H1 (cell line): ENCODE data around the gene MKX. TPM values are rescaled to one million over a fixed set of nuclear protein-coding genes. Genes with fewer than 3 reads are reported as not detected.

Experiments used
- CTCF ChIA-PET: fragments of 300-600 bp; sonication (Branson Sonifier 250); formaldehyde crosslinking; loops from one replicate; lab custom pipeline; 2021; ENCODE audit not compliant: partially characterized antibody; lab: Charles Lee
- POLR2A ChIA-PET: fragments of 300-600 bp; sonication (Branson Sonifier 250); formaldehyde crosslinking; loops from one replicate; lab custom pipeline; 2021; ENCODE audit warnings: inconsistent platforms; ENCODE audit not compliant: partially characterized antibody; lab: Charles Lee
- DNase-seq, 2 experiments: peaks; one replicate each; pipeline versions ENCODE4 v3.0.0 to v3.0.0-alpha.2; 2010 to 2022; ENCODE audit warnings: low spot score in 2 of 2, low read depth in 1 of 2, mixed read lengths in 1 of 2
- FAIRE-seq: peaks from 2 replicates; lab custom pipeline; 2011; peaks lifted over from hg19 to GRCh38; lab: Jason Lieb, UNC
- H2AFZ ChIP-seq: 2 replicates; pipeline ENCODE4 v1.8.1; 2012; ENCODE audit warnings: low read length, inconsistent platforms
- H2AK5ac ChIP-seq: 2 replicates; pipeline ENCODE4 v1.6.1; 2013; ENCODE audit warnings: low read depth, low read length
- H2BK120ac ChIP-seq: replicated peaks from 2 replicates; pipeline ENCODE3; 2013; ENCODE audit warnings: low read depth, low read length, inconsistent platforms
- H2BK12ac ChIP-seq: 2 replicates; pipeline ENCODE4 v1.6.1; 2013; ENCODE audit warnings: low read depth, low read length
- H2BK15ac ChIP-seq: 2 replicates; pipeline ENCODE4 v1.6.1; 2013; ENCODE audit warnings: low read length
- H2BK20ac ChIP-seq: 2 replicates; pipeline ENCODE4 v1.6.1; 2013; ENCODE audit warnings: low read length
- H2BK5ac ChIP-seq: 2 replicates; pipeline ENCODE4 v1.6.1; 2013; ENCODE audit warnings: low read depth, low read length
- H3K14ac ChIP-seq: 2 replicates; pipeline ENCODE4 v1.6.1; 2013; ENCODE audit warnings: inconsistent platforms; ENCODE audit not compliant: insufficient read length
- H3K18ac ChIP-seq: 2 replicates; pipeline ENCODE4 v1.6.1; 2013; ENCODE audit warnings: low read length; ENCODE audit errors: extremely low read depth
- H3K23ac ChIP-seq: 2 replicates; pipeline ENCODE4 v1.6.1; 2013; ENCODE audit warnings: inconsistent platforms; ENCODE audit not compliant: insufficient read length
- H3K23me2 ChIP-seq: 2 replicates; pipeline ENCODE4 v1.6.1; 2013; ENCODE audit warnings: low read depth, low read length
- H3K27ac ChIP-seq: 2 replicates; pipeline ENCODE4 v1.6.1; 2011; ENCODE audit warnings: low read depth, low read length, inconsistent platforms
- H3K27me3 ChIP-seq, 4 experiments: replicated peaks in 1 of 4; 1 replicate in 1 of 4; 2 replicates in 3 of 4; pipeline versions ENCODE4 v1.6.1 to v1.8.1; 2011 to 2013; ENCODE audit warnings: low read length in 3 of 4, mild to moderate bottlenecking in 3 of 4, inconsistent platforms in 2 of 4, mixed read lengths in 2 of 4, moderate library complexity in 1 of 4; ENCODE audit not compliant: control insufficient read depth in 3 of 4, insufficient read depth in 3 of 4; ENCODE audit errors: extremely low read depth in 1 of 4
- H3K36me3 ChIP-seq, 4 experiments: 2 replicates each; pipeline versions ENCODE4 v1.6.1 to v1.8.1; 2011 to 2013; ENCODE audit warnings: mild to moderate bottlenecking in 4 of 4, low read length in 3 of 4, moderate library complexity in 2 of 4, control low read depth in 1 of 4, inconsistent platforms in 1 of 4; ENCODE audit not compliant: insufficient read depth in 4 of 4, control insufficient read depth in 2 of 4
- H3K4ac ChIP-seq: replicated peaks from 2 replicates; pipeline ENCODE3; 2013; ENCODE audit warnings: low read length, low read depth, mixed read lengths, inconsistent platforms; ENCODE audit not compliant: insufficient read length
- H3K4me1 ChIP-seq, 4 experiments: replicated peaks in 1 of 4; 1 replicate in 1 of 4; 2 replicates in 3 of 4; pipeline versions ENCODE4 v1.6.1 to v1.8.1; 2011 to 2013; ENCODE audit warnings: low read length in 3 of 4, inconsistent platforms in 2 of 4, mixed read lengths in 1 of 4; ENCODE audit not compliant: insufficient read depth in 4 of 4, control insufficient read depth in 3 of 4
- H3K4me2 ChIP-seq, 2 experiments: 2 replicates each; pipeline versions ENCODE4 v1.6.1 to v1.8.1; 2011 to 2013; ENCODE audit warnings: low read depth in 2 of 2, low read length in 2 of 2, control low read depth in 1 of 2, inconsistent platforms in 1 of 2, mild to moderate bottlenecking in 1 of 2; ENCODE audit not compliant: insufficient read depth in 1 of 2
- H3K4me3 ChIP-seq, 4 experiments: fragments of 200-600, 300-600 bp in 1 of 4; sonication (generic), shearing (Covaris generic), sonication (Bioruptor Twin) in 1 of 4; 2 replicates each; pipeline versions ENCODE4 v1.5.1 to v1.8.1; 2011 to 2016; ENCODE audit warnings: low read length in 4 of 4, low read depth in 3 of 4, control low read depth in 2 of 4, inconsistent platforms in 2 of 4, mild to moderate bottlenecking in 2 of 4, mixed read lengths in 1 of 4, moderate library complexity in 1 of 4; ENCODE audit not compliant: insufficient read depth in 2 of 4; ENCODE audit errors: extremely low read depth in 1 of 4
- H3K56ac ChIP-seq: replicated peaks from 2 replicates; pipeline ENCODE3; 2013; ENCODE audit warnings: low read depth, mild to moderate bottlenecking, mixed read lengths, low read length, inconsistent platforms; ENCODE audit not compliant: insufficient read length
- H3K79me1 ChIP-seq: 2 replicates; pipeline ENCODE4 v1.6.1; 2013; ENCODE audit warnings: low read depth, low read length, control low read depth
- H3K79me2 ChIP-seq, 2 experiments: 2 replicates each; pipeline versions ENCODE4 v1.6.1 to v1.8.1; 2012 to 2013; ENCODE audit warnings: low read length in 2 of 2, mild to moderate bottlenecking in 2 of 2, inconsistent platforms in 1 of 2; ENCODE audit not compliant: insufficient read depth in 2 of 2, control insufficient read depth in 1 of 2
- H3K9ac ChIP-seq, 4 experiments: replicated peaks in 1 of 4; 1 replicate in 1 of 4; 2 replicates in 3 of 4; pipeline versions ENCODE4 v1.6.1 to v1.8.1; 2011 to 2013; ENCODE audit warnings: low read depth in 3 of 4, low read length in 3 of 4, control low read depth in 2 of 4, mild to moderate bottlenecking in 2 of 4, moderate library complexity in 2 of 4, inconsistent platforms in 1 of 4; ENCODE audit errors: extremely low read depth in 1 of 4
- H3K9me3 ChIP-seq, 2 experiments: 2 replicates each; pipeline versions ENCODE4 v1.6.1 to v1.8.1; 2012 to 2013; ENCODE audit warnings: mild to moderate bottlenecking in 2 of 2, moderate library complexity in 2 of 2, control low read depth in 1 of 2, inconsistent platforms in 1 of 2, low read depth in 1 of 2, low read length in 1 of 2, mixed read lengths in 1 of 2; ENCODE audit not compliant: insufficient read depth in 2 of 2
- H4K20me1 ChIP-seq, 2 experiments: replicated peaks in 1 of 2; 2 replicates each; pipeline versions ENCODE3 to v1.8.1; 2011 to 2013; ENCODE audit warnings: inconsistent platforms in 2 of 2, low read length in 2 of 2, mild to moderate bottlenecking in 1 of 2; ENCODE audit not compliant: insufficient read depth in 2 of 2, control insufficient read depth in 1 of 2
- H4K5ac ChIP-seq: 2 replicates; pipeline ENCODE4 v1.6.1; 2013; ENCODE audit warnings: low read length, low read depth, mixed read lengths, inconsistent platforms; ENCODE audit not compliant: insufficient read length
- H4K8ac ChIP-seq: 2 replicates; pipeline ENCODE4 v1.8.0; 2013; ENCODE audit warnings: mild to moderate bottlenecking, moderate library complexity, low read length, inconsistent platforms; ENCODE audit not compliant: insufficient read depth; ENCODE audit errors: extremely low read depth
- H4K91ac ChIP-seq: replicated peaks from 2 replicates; pipeline ENCODE3; 2013; ENCODE audit warnings: low read length, mixed read lengths, inconsistent platforms; ENCODE audit not compliant: insufficient read length
- ATF3 ChIP-seq: IDR thresholded peaks from 2 replicates; pipeline ENCODE4 v1.6.1; 2011; ENCODE audit warnings: low read depth, mild to moderate bottlenecking, low read length; ENCODE audit not compliant: insufficient read depth
- CHD2 ChIP-seq: IDR thresholded peaks from 2 replicates; pipeline ENCODE4 v1.6.1; 2012; ENCODE audit warnings: low read length, improper control_type of control experiment
- MAX ChIP-seq: IDR thresholded peaks from 2 replicates; pipeline ENCODE4 v1.6.1; 2012; ENCODE audit warnings: inconsistent platforms
- PHF8 ChIP-seq: fragments of 200-600 bp; sonication (generic); conservative IDR thresholded peaks from 2 replicates; pipeline ENCODE4 v1.7.1; 2012; ENCODE audit warnings: low read depth, mild to moderate bottlenecking, inconsistent platforms, low read length, moderate library complexity
- POLR2A ChIP-seq, 2 experiments: IDR thresholded peaks; 1 replicate in 1 of 2; 2 replicates in 1 of 2; pipeline ENCODE4 v1.6.1; 2011; ENCODE audit warnings: low read depth in 2 of 2, low read length in 2 of 2, mild to moderate bottlenecking in 2 of 2; ENCODE audit errors: control extremely low read depth in 1 of 2
- RAD21 ChIP-seq, 2 experiments: IDR thresholded peaks in 1 of 2; conservative IDR thresholded peaks in 1 of 2; 2 replicates each; pipeline ENCODE4 v1.6.1; 2011; ENCODE audit warnings: low read depth in 2 of 2, low read length in 2 of 2, improper control_type of control experiment in 1 of 2, inconsistent platforms in 1 of 2, mild to moderate bottlenecking in 1 of 2, moderate library complexity in 1 of 2
- RBBP5 ChIP-seq: IDR thresholded peaks from 2 replicates; pipeline ENCODE4 v1.7.1; 2012; ENCODE audit warnings: low read depth, mild to moderate bottlenecking, inconsistent platforms, low read length, moderate library complexity, borderline replicate concordance
- SP4 ChIP-seq: IDR thresholded peaks from 2 replicates; pipeline ENCODE4 v1.6.1; 2012; ENCODE audit warnings: low read length, inconsistent platforms
- USF2 ChIP-seq: IDR thresholded peaks from 2 replicates; pipeline ENCODE4 v1.6.1; 2011; ENCODE audit warnings: low read length, improper control_type of control experiment
- WGBS, 2 experiments: shearing (Covaris generic) in 1 of 2; methylation state at CpG; one replicate each; pipeline versions ENCODE4 v1.1.6 to v1.1.7; 2013 to 2015; ENCODE audit warnings: low lambda C conversion rate in 2 of 2, mixed read lengths in 2 of 2, inconsistent platforms in 1 of 2, low coverage in 1 of 2, missing lambda C conversion rate in 1 of 2; ENCODE audit not compliant: insufficient replicate concordance in 2 of 2, insufficient coverage in 1 of 2, insufficient read length in 1 of 2; ENCODE audit errors: extremely low coverage in 1 of 2, missing lambda C conversion rate in 1 of 2; 5-methylcytosine and 5-hydroxymethylcytosine counted together
- polyA plus RNA-seq, 7 experiments: library from polyadenylated mRNA; depleted of rRNA in 3 of 7; stranded (reverse) in 5 of 7; unstranded in 2 of 7; fragments of >200 nt in 5 of 7; fragments of 200-250 nt in 2 of 7; gene quantifications; 1 replicate in 5 of 7; 2 replicates in 1 of 7; 4 replicates in 1 of 7; pipeline versions ENCODE4 v1.2.1 to v1.2.3, GENCODE V29; 2011 to 2013; ENCODE audit warnings: missing spikeins in 2 of 7, mixed read lengths in 2 of 7
- total RNA-seq: library from RNA; stranded (reverse); fragmentation: NEBNext Ultra II Directional; extraction: Animal tissue kit (Norgen Biotek cat#: 25700); gene quantifications from 2 replicates; pipeline ENCODE4 v1.2.1, GENCODE V29; 2021

The MKX gene
- total and polyA plus RNA-seq, 2 of the 8 experiments (the other 6 are each of a cell fraction or from before 2014, with no cell fraction given), result 0.21 to 1.3 TPM

- Histone ChIP-seq H3K56ac (no peak overlapping the region), H4K5ac (no peak overlapping the region), H4K8ac (peak overlapping the region; percentile 93), H4K20me1 (peaks cover 3 to 5% of the 10 kb centered on the region in 2 experiments), H3K23me2 (peaks cover 41% of the 10 kb centered on the region), H3K79me1 (no peaks in the 10 kb centered on the region), H3K4me2 (peak overlapping the region; percentile 96 to 99), H2AK5ac (no peak overlapping the region), H3K27me3 (peaks cover 36 to 72% (median 65%) of the 10 kb centered on the region in 4 experiments), H3K23ac (no peak overlapping the region), H3K79me2 (no peaks in the 10 kb centered on the region), H3K4me3 (peak overlapping the region; percentile 51 to 80 (median 62)), H3K36me3 (no peaks in the 10 kb centered on the region), H3K14ac (no peak overlapping the region), H3K9me3 (no peaks in the 10 kb centered on the region), H3K18ac (peak overlapping the region; percentile 36; the same call in 1 of the 2 replicates), H4K91ac (no peak overlapping the region), H2BK15ac (no peak overlapping the region), H2BK12ac (no peak overlapping the region), H2BK20ac (no peak overlapping the region), H3K27ac (no peak overlapping the region), H3K4ac (no peak overlapping the region), H3K4me1 (peaks cover 0 to 20% (median 16%) of the 10 kb centered on the region in 4 experiments; a peak in 6 of 7 replicates), H3K9ac (peak overlapping the region in 3 of 4 experiments; percentile 31 to 57 (median 41); a peak in 5 of 7 replicates), H2AFZ (peak overlapping the region; percentile 99; the same call in 1 of the 2 replicates), H2BK5ac (no peak overlapping the region), H2BK120ac (no peak overlapping the region)
- peak in 1 of 2 experiments; percentile 86 for DNase-seq
- POLR2A ChIA-PET, result interaction anchor here (0.6 to 2.5 kb wide), 7 partner anchors 20 to 751 kb away, joined by 3 to 7 read pairs (median 3); partner anchors contain the start of gene MPP7
- FAIRE-seq, result no peak
- CTCF ChIA-PET, result interaction anchor here (0.5 to 2.6 kb wide), 23 partner anchors 8 to 578 kb away, joined by 3 to 9 read pairs (median 3); no protein-coding TSS in a partner anchor
- WGBS, 2 experiments, result 1% methylated on average over 46 of the region's 75 CpGs; no CpG with 5 or more reads in 1 of the 2 experiments
- TF ChIP-seq MAX (peak; percentile 74), RAD21 (IDR thresholded peaks at IDR 0.05 in 1 of 2, conservative IDR thresholded peaks at IDR 0.05 in 1 of 2; ENCODE audit: low read depth in 2 of 2, low read length in 2 of 2) (peak; percentile 68 to 71), POLR2A (IDR thresholded peaks at IDR 0.05; ENCODE audit: control extremely low read depth in 1 of 2, low read depth in 2 of 2, low read length in 2 of 2) (peak in 1 of 2 experiments; percentile 60; a peak in 2 of 3 replicates), SP4 (no peak), USF2 (no peak), PHF8 (no peak; the same call in none of the 2 replicates), RBBP5 (no peak), ATF3 (no peak), CHD2 (no peak)
These were observed 3.2 kb downstream of the MKX start for GRCh38 chr10:27742195-27743011.
